Stomach (tissue), 4 donors: ENCODE data around the gene STX12.
A peak's percentile ranks its signal among the peaks of the same experiment; 100 is the strongest.

Experiments used
- CTCF ChIP-seq, 7 experiments: fragments of 450-650 bp in 4 of 7; fragments of 200-600 bp in 3 of 7; sonication (generic) in 3 of 7; IDR thresholded peaks; one replicate each; pipeline ENCODE4 v1.5.1; 2016 to 2019; ENCODE audit warnings: antibody characterized with exemption in 7 of 7, control low read depth in 2 of 7, mild to moderate bottlenecking in 1 of 7
- POLR2A ChIP-seq, 4 donors: fragments of 450-650 bp; IDR thresholded peaks; one replicate each; pipeline ENCODE4 v1.6.1; 2016; ENCODE audit warnings: antibody characterized with exemption in 4 of 4, control low read depth in 2 of 4, mild to moderate bottlenecking in 1 of 4, moderate library complexity in 1 of 4
- POLR2AphosphoS5 ChIP-seq, 3 donors: sonication (generic); formaldehyde crosslinking; IDR thresholded peaks; one replicate each; pipeline ENCODE4 v1.6.1; 2016; ENCODE audit warnings: antibody characterized with exemption in 3 of 3

GRCh38 chr1:27873671-27874384 lies 100.8 kb downstream of the STX12 start:
- TF ChIP-seq POLR2A (IDR thresholded peaks at IDR 0.05) (no peak), CTCF (IDR thresholded peaks at IDR 0.05) (no peak), POLR2AphosphoS5 (IDR thresholded peaks at IDR 0.05) (peak in 1 of 3 donors; percentile 27)
